Mucosa of stomach (tissue), 1 donor: Measurements from ENCODE around the gene PHF14.

ENCODE experiments used
- H3K27me3 ChIP-seq: one replicate; pipeline ENCODE4 v1.7.0; 2013; ENCODE audit warnings: mild to moderate bottlenecking, low read length; ENCODE audit not compliant: control insufficient read depth, insufficient read depth
- H3K36me3 ChIP-seq: one replicate; pipeline ENCODE4 v1.7.0; 2013; ENCODE audit warnings: low read length; ENCODE audit not compliant: control insufficient read depth, insufficient read depth
- H3K4me1 ChIP-seq: one replicate; pipeline ENCODE4 v1.7.0; 2013; ENCODE audit warnings: mild to moderate bottlenecking, low read length; ENCODE audit not compliant: control insufficient read depth, insufficient read depth
- H3K4me3 ChIP-seq: one replicate; pipeline ENCODE4 v1.7.0; 2013; ENCODE audit warnings: low read length
- H3K9ac ChIP-seq: one replicate; pipeline ENCODE4 v1.7.0; 2013; ENCODE audit warnings: mild to moderate bottlenecking, low read length, moderate library complexity
- H3K9me3 ChIP-seq: one replicate; pipeline ENCODE4 v1.7.0; 2013; ENCODE audit warnings: mild to moderate bottlenecking, low read length, moderate library complexity; ENCODE audit not compliant: control insufficient read depth
- donor health status: Pancreatic carcinoma.

PHF14 gene

DNA sequence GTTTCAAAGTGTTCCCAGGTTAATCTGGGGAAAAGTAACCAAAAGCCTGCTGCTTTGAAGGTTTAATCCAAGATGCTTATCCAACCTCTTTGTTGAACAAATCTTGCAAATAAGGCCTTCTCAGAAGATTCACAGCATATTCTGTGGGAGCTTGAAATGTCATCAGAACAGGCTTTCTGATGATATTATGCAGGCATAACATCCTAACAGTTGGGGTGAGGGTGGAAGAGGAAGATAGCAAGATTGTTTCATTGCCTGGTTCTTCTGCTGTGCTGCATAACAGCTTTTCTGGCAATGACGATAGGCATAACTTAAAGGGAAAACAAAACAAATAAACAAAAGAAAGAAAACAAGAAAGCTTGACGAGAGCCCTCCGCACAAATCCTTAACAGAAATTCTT, 217.4 kb downstream of the PHF14 start:
- peaks cover 12% of the 10 kb centered on the region for H3K4me1 ChIP-seq
- H3K36me3 ChIP-seq = no peaks in the 10 kb centered on the region
- no peak overlapping the region for H3K9ac ChIP-seq
- no peaks in the 10 kb centered on the region for H3K27me3 ChIP-seq
- no peak overlapping the region for H3K4me3 ChIP-seq
- H3K9me3 ChIP-seq = no peaks in the 10 kb centered on the region

DNA sequence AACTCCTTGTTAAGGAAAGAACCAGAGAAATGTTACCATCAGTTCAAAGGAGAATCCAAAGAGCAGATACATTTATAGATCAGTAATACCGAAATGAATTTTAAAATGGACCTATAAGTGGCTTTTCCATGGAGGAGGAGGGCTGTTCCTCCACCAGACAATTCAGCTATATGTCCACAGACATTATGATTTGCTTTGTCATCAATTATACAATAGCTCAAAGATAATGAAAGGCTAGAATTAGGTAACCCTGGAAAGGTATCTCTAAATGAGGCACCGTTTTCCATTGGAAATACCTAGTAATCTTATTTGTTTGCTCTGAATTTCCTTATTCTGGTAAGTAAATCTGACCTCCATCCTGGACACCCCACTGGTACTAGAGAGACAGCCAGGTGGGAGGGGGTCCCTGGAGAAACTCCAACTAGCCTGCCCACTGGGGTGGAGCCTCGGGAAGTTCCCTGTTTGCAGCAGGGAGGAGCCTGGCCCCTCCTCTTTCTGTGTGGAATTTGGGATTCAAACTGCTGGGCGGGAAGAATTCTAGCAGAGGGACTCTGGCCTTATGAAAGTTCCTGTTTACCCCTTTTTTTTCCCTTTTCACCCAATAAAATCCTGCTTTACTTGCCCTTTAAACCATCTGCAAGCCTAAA, 218.0 kb downstream of the PHF14 start:
- H3K9ac ChIP-seq = no peak overlapping the region
- no peak overlapping the region for H3K4me3 ChIP-seq
- H3K9me3 ChIP-seq = no peaks in the 10 kb centered on the region
- H3K4me1 ChIP-seq = peaks cover 12% of the 10 kb centered on the region
- no peaks in the 10 kb centered on the region for H3K36me3 ChIP-seq
- H3K27me3 ChIP-seq = no peaks in the 10 kb centered on the region

- Histone ChIP-seq H3K4me3 (no peak overlapping the region), H3K36me3 (no peaks in the 10 kb centered on the region), H3K27me3 (no peaks in the 10 kb centered on the region), H3K4me1 (peaks cover 12% of the 10 kb centered on the region), H3K9me3 (no peaks in the 10 kb centered on the region), H3K9ac (peak overlapping the region; percentile 52)
Measured at GRCh38 chr7:11192506-11192905, 218.8 kb downstream of the PHF14 start.

DNA sequence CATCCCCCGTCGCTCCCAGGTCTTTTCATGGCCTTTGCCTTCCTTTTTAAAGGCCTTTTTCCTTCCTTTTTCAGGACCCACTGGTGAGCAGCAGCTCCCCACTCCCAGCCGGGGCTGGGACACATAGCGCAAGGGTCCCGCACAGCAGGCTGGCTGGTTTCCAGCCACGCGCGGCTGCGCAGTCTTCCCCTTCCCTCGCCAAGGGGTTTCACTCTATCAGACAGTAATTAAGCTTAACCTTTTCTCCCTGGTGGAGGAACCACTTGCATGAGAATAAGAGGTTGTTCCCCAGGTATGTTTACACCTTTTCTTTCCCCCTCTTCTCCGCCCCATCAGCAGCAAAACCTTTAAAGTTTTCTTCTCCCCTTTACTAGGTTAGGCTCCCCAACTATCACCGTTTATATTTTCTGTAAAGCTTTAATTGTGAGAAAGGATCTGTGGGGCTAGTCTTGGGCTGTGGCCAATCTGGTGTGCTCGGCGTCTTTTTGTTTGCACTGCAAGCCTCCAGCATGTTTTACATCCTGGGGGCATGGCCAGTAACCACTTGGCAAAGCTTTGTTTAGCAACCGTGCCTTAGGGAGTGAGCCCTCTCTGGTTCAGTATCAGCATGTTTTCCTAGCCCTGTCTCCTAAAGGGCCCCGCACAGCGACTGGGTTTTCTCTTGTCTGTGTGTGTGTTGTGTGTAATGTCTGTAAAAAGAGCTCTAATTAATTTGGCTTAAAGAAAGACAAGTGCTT, 219.6 kb downstream of the PHF14 start:
- Histone ChIP-seq H3K27me3 (no peaks in the 10 kb centered on the region), H3K36me3 (no peaks in the 10 kb centered on the region), H3K4me3 (peak overlapping the region; percentile 12), H3K9ac (peak overlapping the region; percentile 52), H3K4me1 (peaks cover 12% of the 10 kb centered on the region), H3K9me3 (no peaks in the 10 kb centered on the region)

GRCh38 chr7:11193888-11194287, 220.2 kb downstream of the PHF14 start:
- Histone ChIP-seq H3K4me3 (no peak overlapping the region), H3K9ac (peak overlapping the region; percentile 52)

DNA sequence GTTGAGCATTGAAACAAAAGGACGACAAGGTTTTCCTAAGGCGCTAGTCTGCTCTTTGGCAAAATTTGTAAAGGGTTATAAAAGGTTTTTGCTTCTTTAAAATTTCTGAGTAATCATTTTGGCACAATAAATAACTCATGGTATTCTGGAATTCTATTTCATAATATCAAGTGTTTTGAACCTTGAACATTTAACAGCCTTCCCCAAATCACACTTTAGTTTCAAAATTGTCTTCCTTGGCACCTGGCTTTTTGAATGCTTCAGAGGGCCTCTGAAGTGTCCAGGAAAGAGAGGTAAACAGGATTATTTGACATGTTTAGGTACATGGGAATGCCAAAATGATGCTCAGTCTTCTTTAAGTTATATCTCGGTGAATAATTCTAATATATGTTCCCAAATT, 220.8 kb downstream of the PHF14 start:
- Histone ChIP-seq H3K4me1 (peaks cover 12% of the 10 kb centered on the region), H3K4me3 (no peak overlapping the region), H3K27me3 (no peaks in the 10 kb centered on the region), H3K9ac (no peak overlapping the region), H3K36me3 (no peaks in the 10 kb centered on the region), H3K9me3 (no peaks in the 10 kb centered on the region)

More at GRCh38 chr7:11193888-11194287, 220.2 kb downstream of the PHF14 start:
- H3K4me1 ChIP-seq = peaks cover 12% of the 10 kb centered on the region
- no peaks in the 10 kb centered on the region for H3K9me3 ChIP-seq
- H3K36me3 ChIP-seq = no peaks in the 10 kb centered on the region
- H3K27me3 ChIP-seq = no peaks in the 10 kb centered on the region

- no peak overlapping the region for H3K9ac ChIP-seq
- H3K27me3 ChIP-seq = no peaks in the 10 kb centered on the region
- H3K4me3 ChIP-seq = no peak overlapping the region
Measured at GRCh38 chr7:11195502-11195901, 221.8 kb downstream of the PHF14 start.

GRCh38 chr7:11196143-11196542, 222.5 kb downstream of the PHF14 start:
- H3K9ac ChIP-seq = no peak overlapping the region
- no peaks in the 10 kb centered on the region for H3K9me3 ChIP-seq
- H3K36me3 ChIP-seq = no peaks in the 10 kb centered on the region
- no peak overlapping the region for H3K4me3 ChIP-seq
- H3K27me3 ChIP-seq = no peaks in the 10 kb centered on the region
- H3K4me1 ChIP-seq = peaks cover 12% of the 10 kb centered on the region

More at GRCh38 chr7:11195502-11195901, 221.8 kb downstream of the PHF14 start:
- Histone ChIP-seq H3K9me3 (no peaks in the 10 kb centered on the region), H3K4me1 (peaks cover 12% of the 10 kb centered on the region), H3K36me3 (no peaks in the 10 kb centered on the region)

DNA sequence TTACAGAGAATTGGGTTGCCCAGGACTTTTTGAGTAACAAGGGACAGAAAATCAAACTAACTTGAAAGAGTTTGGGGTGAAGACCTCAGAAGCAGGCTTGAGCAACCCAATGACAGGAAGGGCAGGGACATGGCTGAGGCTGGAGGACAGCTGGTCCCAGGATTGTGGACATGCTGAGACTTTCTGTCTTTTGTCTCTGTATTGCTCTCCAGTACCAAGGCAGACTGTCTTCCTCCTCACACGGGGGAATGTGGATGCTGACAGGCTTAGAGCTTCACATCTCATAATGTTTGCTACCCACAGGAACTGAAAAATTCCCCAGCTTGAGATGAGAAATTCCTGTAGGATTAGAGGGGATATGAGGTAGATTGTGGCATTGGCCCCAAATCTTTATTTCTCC, 229.6 kb downstream of the PHF14 start:
- Histone ChIP-seq H3K9me3 (no peaks in the 10 kb centered on the region), H3K4me3 (no peak overlapping the region), H3K27me3 (no peaks in the 10 kb centered on the region), H3K9ac (no peak overlapping the region), H3K36me3 (no peaks in the 10 kb centered on the region), H3K4me1 (no peaks in the 10 kb centered on the region)

GRCh38 chr7:11203683-11204082, 230.0 kb downstream of the PHF14 start:
- H3K4me3 ChIP-seq = no peak overlapping the region
- no peaks in the 10 kb centered on the region for H3K9me3 ChIP-seq
- no peaks in the 10 kb centered on the region for H3K36me3 ChIP-seq
- H3K27me3 ChIP-seq = no peaks in the 10 kb centered on the region
- H3K9ac ChIP-seq = no peak overlapping the region
- H3K4me1 ChIP-seq = no peaks in the 10 kb centered on the region

- no peak overlapping the region for H3K9ac ChIP-seq
- no peaks in the 10 kb centered on the region for H3K9me3 ChIP-seq
- no peaks in the 10 kb centered on the region for H3K36me3 ChIP-seq
- no peaks in the 10 kb centered on the region for H3K27me3 ChIP-seq
- no peaks in the 10 kb centered on the region for H3K4me1 ChIP-seq
- no peak overlapping the region for H3K4me3 ChIP-seq
Measured at GRCh38 chr7:11206177-11206899, 232.7 kb downstream of the PHF14 start.

GRCh38 chr7:11207565-11207964, 233.9 kb downstream of the PHF14 start:
- H3K4me1 ChIP-seq = peaks cover 4% of the 10 kb centered on the region
- no peak overlapping the region for H3K4me3 ChIP-seq
- no peaks in the 10 kb centered on the region for H3K36me3 ChIP-seq

More at GRCh38 chr7:11207565-11207964, 233.9 kb downstream of the PHF14 start:
- H3K9ac ChIP-seq = no peak overlapping the region
- no peaks in the 10 kb centered on the region for H3K9me3 ChIP-seq
- H3K27me3 ChIP-seq = no peaks in the 10 kb centered on the region
